DMS79 treated with DMSO at 0.1 percent for 48 hours (cell line): ENCODE measurements around the gene TM9SF1.

Experiments
- DNase-seq: peaks from one replicate; lab custom pipeline; 2025; lab: John Stamatoyannopoulos, UW

The TM9SF1 gene, protein sequence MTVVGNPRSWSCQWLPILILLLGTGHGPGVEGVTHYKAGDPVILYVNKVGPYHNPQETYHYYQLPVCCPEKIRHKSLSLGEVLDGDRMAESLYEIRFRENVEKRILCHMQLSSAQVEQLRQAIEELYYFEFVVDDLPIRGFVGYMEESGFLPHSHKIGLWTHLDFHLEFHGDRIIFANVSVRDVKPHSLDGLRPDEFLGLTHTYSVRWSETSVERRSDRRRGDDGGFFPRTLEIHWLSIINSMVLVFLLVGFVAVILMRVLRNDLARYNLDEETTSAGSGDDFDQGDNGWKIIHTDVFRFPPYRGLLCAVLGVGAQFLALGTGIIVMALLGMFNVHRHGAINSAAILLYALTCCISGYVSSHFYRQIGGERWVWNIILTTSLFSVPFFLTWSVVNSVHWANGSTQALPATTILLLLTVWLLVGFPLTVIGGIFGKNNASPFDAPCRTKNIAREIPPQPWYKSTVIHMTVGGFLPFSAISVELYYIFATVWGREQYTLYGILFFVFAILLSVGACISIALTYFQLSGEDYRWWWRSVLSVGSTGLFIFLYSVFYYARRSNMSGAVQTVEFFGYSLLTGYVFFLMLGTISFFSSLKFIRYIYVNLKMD

GRCh38 chr14:24195186-24196070 lies at the start of gene TM9SF1:
Gene TM9SF1 (minus strand): TSS chr14:24195441. CDS start chr14:24195019, 422 bp downstream.
- DNase-seq, result peak; percentile 85

GRCh38 chr14:24243336-24243836 lies 48.1 kb upstream of the TM9SF1 start:
- peak; percentile 78 for DNase-seq

DNA sequence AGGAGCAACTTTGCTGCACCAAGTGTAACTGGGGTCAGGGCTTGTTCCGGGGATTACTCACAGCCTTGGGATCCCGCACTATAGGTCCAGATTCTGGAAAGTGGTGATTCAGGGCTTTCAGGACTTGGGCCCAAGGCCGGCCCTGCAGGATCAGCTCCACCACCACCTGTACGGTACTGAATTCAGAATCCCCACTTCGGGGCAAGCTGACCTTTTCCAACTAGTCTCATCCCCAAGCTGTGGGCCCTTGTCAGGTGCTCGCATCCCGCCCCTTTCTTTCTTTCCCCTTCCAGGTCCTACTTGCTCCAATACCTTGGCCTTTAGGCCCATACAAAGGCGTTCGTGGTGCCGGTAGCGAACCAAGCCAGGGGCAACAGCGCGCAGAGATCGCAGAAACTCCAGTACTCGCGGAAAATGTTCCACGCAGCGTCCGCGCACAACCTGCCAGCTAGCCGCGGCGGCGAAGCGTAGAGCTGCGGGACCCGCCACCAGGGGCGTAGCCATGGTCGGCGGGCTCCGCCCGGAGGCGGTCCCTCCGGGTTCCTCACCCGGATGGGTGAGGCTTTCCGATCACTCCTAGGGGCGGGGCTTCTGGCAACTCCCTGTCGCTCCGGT lies 46.7 kb upstream of the TM9SF1 start:
- DNase-seq, result peak; percentile 100

DNA sequence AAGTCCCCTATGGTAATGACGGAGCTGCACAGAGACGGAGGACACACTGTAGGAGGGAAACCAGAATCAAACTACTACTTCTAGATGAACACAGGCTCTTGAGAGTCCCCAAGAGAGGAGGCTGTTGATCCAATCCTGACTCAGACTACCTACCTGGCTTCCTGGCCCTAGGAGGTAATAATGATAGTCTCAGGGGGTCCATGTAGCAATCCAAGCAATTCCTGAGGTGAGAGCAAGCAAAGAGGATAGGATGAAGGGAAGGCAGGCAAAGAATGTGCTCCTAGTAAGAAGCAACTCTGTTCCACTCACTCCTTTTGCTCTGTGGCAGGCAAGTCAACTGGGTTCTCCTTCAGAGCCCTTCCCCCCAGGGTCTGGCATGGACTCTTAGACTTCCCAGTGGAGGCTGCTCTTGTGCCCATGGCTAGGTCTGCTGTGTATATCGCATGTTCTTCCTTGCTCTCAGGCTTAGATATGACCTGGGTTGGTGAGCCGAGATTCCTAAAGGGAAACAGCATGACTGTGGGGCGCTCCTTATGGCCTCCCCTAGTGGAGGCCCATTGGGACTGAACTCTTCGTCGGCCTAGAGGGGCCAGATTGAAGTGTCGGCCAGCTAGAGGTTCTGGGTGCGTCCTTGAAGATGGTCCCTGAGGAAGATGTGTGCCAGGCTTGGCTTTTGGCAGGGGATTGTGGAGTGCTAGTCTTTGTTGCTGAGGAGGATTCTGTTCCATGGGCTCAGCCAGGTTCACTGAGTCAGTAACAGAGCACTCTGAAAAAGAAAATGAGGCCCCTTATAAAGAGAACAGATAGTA lies 45.1 kb upstream of the TM9SF1 start:
- no peak for DNase-seq

- no peak for DNase-seq
Measured at GRCh38 chr14:24238527-24239037, 43.3 kb upstream of the TM9SF1 start.

- no peak for DNase-seq
Measured at GRCh38 chr14:24238123-24238522, 42.9 kb upstream of the TM9SF1 start.

DNA sequence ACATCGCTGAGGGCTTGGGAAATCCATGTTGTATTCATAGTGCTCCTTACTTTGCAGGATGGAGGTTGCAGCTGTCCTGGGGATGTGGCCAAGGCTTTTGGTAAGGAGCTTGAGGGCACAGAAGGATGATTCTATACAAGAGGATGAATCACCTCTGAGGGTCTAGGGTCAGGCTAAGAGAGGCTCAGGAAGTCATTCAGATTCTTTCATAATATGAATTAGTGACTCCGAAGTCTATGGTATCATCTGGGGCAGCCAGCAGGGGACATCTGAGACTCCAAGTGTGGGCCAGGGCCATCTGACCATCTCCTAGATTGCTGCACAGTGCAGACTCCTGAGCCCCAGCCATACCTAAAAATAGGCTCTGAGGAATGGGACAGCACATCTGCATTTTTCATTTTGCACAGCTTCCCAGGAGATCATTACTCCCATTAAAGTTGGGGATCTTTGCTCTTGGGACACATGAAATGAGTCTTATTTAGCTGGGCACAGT lies 42.3 kb upstream of the TM9SF1 start:
- DNase-seq, result no peak

- DNase-seq, result no peak
Measured at GRCh38 chr14:24236689-24237462, 41.6 kb upstream of the TM9SF1 start.

DNA sequence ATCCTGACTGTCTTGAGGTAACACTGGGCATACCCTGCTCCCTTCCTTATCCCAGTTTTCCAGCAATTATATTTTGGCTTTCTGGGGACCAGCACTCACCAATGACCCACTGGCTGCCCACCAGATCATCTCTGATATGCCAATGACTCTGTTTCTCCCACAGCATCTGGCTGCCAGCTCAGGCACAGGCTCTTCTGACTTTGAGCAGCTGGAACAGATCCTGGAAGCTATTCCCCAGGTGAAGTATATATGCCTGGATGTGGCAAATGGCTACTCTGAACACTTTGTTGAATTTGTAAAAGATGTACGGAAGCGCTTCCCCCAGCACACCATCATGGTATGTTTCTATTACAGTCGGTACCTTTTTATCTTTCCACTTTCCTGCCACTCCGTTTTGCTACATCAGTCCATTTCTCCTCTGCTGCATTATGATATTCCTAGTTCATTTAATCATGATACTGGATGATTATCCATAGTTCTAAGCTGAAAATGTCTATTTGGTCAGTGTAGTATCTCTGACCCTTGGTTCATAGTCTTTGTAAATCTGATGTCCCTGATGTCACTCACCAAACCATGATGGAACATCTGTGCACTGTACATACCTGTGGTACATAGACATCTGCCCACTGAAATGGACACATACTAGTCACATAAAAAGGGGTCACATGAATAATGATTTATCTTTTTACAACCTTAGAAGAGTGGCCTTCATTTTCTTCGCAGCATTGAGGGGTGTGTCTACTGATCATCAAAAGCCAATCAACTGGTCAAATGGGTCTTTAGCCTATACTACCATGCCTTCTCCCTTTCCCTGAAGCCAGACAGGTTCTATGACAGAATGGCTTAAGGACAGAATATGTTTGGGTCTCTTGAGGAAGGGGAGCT lies 40.8 kb upstream of the TM9SF1 start:
- DNase-seq, result no peak

DNA sequence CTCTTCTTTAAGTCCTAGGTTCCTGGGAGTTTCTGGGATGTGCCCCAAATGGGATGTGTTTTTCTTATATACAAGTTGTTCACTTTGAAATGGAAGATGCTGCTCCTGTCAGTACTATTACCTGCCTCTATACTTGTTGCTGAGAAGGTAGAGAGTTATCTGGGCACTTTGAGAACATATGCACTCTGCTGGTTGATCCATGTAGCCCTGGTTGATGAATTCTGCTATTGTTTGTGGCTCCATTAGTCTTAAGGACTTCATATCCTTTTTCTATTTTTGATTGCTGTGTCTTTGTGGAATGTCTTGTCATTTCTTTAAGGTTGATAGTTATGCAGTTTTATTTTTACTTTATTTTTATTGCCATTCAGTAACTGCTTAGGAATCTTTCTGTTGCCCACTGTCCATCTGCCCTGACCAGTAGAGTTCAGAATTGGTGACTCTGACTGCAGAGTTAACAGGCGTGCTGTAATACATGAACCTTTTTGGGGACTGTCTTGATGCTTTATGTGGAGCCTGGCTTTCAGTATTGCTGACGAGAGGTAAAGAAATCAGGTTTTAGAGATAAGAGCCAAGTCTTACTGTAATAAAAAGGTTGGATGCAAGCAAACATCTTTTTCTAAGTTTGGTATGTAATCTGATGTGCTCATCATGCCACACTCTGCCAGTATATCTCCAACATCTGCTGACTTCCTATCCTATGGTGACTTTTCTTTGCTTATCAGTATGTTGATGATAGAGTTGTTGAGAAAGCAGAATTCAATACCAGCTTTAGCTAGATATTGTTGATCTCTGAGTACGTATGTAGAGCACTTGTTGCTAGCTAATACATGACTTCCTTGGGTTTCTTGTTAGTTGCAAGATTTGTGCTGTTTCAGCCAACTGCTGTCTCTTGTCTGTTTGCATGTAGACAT lies 39.1 kb upstream of the TM9SF1 start:
- no peak for DNase-seq

DNA sequence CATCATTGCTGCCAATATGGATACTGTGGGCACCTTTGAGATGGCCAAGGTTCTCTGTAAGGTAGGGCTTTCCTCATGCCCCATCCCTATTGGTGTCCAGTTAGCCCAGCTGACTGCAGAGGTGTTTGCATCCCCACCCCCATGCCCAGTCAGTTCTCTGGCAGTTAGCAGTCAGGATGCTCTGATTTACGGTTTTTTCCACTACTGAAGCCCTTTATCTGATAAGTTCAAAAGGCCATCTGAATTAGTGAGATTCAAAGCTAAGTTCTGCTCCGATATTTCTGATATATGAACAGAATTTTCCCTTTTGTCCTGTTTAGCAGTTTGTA lies 38.3 kb upstream of the TM9SF1 start:
- DNase-seq, result no peak

GRCh38 chr14:24232645-24233537 lies 37.6 kb upstream of the TM9SF1 start, which contains the start of gene GMPR2:
Gene GMPR2 (plus strand): TSS chr14:24232929. CDS start chr14:24233254, 325 bp downstream.
- peak; percentile 95 for DNase-seq

DNA sequence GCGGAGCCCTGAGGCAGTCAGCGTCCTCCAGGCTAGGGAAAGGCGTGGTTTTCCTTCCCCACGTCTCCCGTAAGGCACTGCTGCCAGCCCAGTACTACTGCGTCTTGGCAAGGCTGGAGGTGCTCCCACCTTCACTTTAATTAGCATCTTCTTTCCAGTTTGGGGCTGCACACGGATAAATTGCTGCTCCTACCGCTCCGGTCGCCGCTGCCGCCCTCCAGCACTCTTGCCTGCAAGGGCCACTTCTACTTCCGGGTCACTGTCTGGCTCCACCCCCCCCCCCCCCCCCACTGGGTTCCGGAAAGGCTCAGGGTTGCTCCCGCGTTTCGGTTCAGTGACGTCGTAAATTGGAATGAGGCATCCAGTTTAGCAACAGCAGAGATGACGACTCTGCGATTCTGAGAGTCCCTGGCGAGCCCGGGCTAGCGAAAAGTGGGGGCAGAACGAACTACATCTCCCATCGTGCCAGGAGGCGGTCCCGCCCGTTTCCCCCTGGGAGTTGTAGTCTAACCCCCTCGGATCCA lies 36.9 kb upstream of the TM9SF1 start, which contains the start of gene NEDD8:
TSS of gene NEDD8 (minus strand) at position 247 of the 524 bp plus-strand sequence. CDS start at position 147, 100 bp downstream.
- DNase-seq, result peak; percentile 95

- DNase-seq, result no peak
Measured at GRCh38 chr14:24231263-24232120, 36.3 kb upstream of the TM9SF1 start.

DNA sequence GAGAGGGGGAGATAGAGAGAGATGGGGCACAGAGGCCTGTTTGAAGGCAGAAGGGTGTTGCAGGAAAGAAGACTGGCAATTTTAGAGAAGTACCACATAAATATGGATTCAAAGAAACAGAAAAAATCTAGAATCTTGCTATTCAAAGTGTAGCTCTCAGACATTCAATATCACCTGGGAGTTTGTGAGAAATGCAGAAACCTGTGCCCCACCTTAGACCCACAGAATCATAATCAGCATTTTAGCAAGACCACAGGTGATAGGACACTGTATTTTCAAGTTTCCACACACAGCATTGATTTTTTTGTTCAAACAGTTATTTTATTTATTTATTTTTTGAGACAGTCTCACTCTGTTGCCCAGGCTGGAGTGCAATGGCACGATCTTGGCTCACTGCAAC lies 33.7 kb upstream of the TM9SF1 start:
- DNase-seq, result no peak
